ENCODE data around the gene FLT1.

FLT1 gene

GRCh38 chr13:28485097-28485496 lies 9.8 kb downstream of the FLT1 start:
- peaks cover 14% of the 10 kb centered on the region for H3K27me3 ChIP-seq (ENCODE audit: insufficient read depth, poor library complexity, severe bottlenecking)
- H3K4me3 ChIP-seq (replicated peaks; ENCODE audit: insufficient read depth, low read length), result no peak overlapping the region
- no peak for TF ChIP-seq SPI1 (IDR thresholded peaks at IDR 0.05; ENCODE audit: borderline replicate concordance, low read depth)
- H3K27ac ChIP-seq (replicated peaks), result no peak overlapping the region
- no peak for DNase-seq (ENCODE audit: low read depth in 1 of 2, low spot score in 1 of 2)

- H3K27me3 ChIP-seq (ENCODE audit: insufficient read depth, poor library complexity, severe bottlenecking), result peaks cover 23% of the 10 kb centered on the region
- no peak overlapping the region for H3K4me3 ChIP-seq (replicated peaks; ENCODE audit: insufficient read depth, low read length)
- no peak overlapping the region for H3K27ac ChIP-seq (replicated peaks)
- no peak for DNase-seq (ENCODE audit: low read depth in 1 of 2, low spot score in 1 of 2)
- no peak for TF ChIP-seq POLR2AphosphoS5 (IDR thresholded peaks at IDR 0.05; ENCODE audit: low read depth)
- TF ChIP-seq REST (IDR thresholded peaks at IDR 0.05; ENCODE audit: insufficient replicate concordance, low read depth), result no peak
- TF ChIP-seq SPI1 (IDR thresholded peaks at IDR 0.05; ENCODE audit: borderline replicate concordance, low read depth), result no peak
- no peak for TF ChIP-seq GABPA (IDR thresholded peaks at IDR 0.05; ENCODE audit: low read depth)
- TF ChIP-seq CTCF (IDR thresholded peaks at IDR 0.05; ENCODE audit: insufficient read depth, low read length), result no peak
Observed at GRCh38 chr13:28483313-28483931, 11.5 kb downstream of the FLT1 start.

- TF ChIP-seq GABPA (IDR thresholded peaks at IDR 0.05; ENCODE audit: low read depth), result no peak
- no peak for TF ChIP-seq POLR2AphosphoS5 (IDR thresholded peaks at IDR 0.05; ENCODE audit: low read depth)
- TF ChIP-seq CTCF (IDR thresholded peaks at IDR 0.05; ENCODE audit: insufficient read depth, low read length), result no peak
- no peak for TF ChIP-seq REST (IDR thresholded peaks at IDR 0.05; ENCODE audit: insufficient replicate concordance, low read depth)
- TF ChIP-seq SPI1 (IDR thresholded peaks at IDR 0.05; ENCODE audit: borderline replicate concordance, low read depth), result no peak
- no peak overlapping the region for H3K4me3 ChIP-seq (replicated peaks; ENCODE audit: insufficient read depth, low read length)
- H3K27ac ChIP-seq (replicated peaks), result no peak overlapping the region
- DNase-seq (ENCODE audit: low read depth in 1 of 2, low spot score in 1 of 2), result no peak
- H3K27me3 ChIP-seq (ENCODE audit: insufficient read depth, poor library complexity, severe bottlenecking), result peaks cover 35% of the 10 kb centered on the region
Observed at GRCh38 chr13:28479005-28479404, 15.9 kb downstream of the FLT1 start.

- no peak overlapping the region for H3K27ac ChIP-seq (replicated peaks)
- H3K27me3 ChIP-seq (ENCODE audit: insufficient read depth, poor library complexity, severe bottlenecking), result peaks cover 33% of the 10 kb centered on the region
- no peak for DNase-seq (ENCODE audit: low read depth in 1 of 2, low spot score in 1 of 2)
- no peak overlapping the region for H3K4me3 ChIP-seq (replicated peaks; ENCODE audit: insufficient read depth, low read length)
- TF ChIP-seq POLR2AphosphoS5 (IDR thresholded peaks at IDR 0.05; ENCODE audit: low read depth) (no peak), REST (IDR thresholded peaks at IDR 0.05; ENCODE audit: insufficient replicate concordance, low read depth) (no peak), GABPA (IDR thresholded peaks at IDR 0.05; ENCODE audit: low read depth) (no peak), CTCF (IDR thresholded peaks at IDR 0.05; ENCODE audit: insufficient read depth, low read length) (no peak), SPI1 (IDR thresholded peaks at IDR 0.05; ENCODE audit: borderline replicate concordance, low read depth) (no peak)
Observed at GRCh38 chr13:28478127-28478526, 16.8 kb downstream of the FLT1 start.

Measured in HL-60 (cell line).